GM18508 (cell line): ENCODE data around the gene SLC24A3.

Experiments used
- ATAC-seq: cut with Tn5 transposase; IDR thresholded peaks from one replicate; pipeline ENCODE4 v1.9.1; 2021; ENCODE audit warnings: moderate number of reproducible peaks; ENCODE audit not compliant: insufficient read depth, unreplicated experiment

Gene SLC24A3

DNA sequence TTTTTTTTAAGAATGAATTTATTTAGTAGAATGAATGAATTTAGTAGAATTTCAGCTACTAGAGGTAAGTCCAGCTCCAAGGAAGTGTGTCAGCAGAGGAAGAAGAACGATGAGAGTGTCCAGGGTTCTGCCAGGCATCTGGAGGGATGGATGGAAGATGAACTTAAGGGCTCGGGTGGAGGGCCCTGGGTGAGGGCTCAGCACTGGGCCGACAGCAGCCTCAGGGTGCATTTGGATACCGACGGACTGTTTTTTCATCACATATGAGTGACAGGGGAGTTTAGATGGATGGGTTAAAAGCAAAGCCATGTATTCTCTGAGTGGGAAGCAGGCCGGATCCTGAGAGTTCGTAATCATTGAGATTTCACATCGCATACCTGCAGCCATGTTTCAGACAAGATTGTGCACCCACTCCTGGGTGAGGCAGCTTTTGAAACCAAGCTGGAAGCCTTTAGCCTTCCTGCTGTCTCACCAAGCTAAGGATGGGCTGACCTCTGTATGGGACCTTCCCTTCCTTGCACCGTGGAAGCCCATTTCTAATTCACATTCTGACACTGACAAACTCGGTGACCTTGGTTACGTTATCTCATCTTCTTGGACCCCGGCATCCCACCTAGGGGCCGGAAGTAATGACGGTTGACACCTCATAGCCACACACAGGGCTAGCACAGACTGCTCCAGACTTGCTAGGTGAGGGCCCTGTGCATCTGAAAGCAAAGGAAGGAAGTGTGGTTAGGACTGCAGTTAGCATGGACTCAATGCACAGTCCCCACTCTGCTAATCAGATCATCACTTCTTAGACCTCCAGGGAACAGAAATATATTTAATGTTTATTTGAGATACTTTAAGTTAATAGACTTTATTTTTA lies 228.5 kb downstream of the SLC24A3 start:
- no peak for ATAC-seq

DNA sequence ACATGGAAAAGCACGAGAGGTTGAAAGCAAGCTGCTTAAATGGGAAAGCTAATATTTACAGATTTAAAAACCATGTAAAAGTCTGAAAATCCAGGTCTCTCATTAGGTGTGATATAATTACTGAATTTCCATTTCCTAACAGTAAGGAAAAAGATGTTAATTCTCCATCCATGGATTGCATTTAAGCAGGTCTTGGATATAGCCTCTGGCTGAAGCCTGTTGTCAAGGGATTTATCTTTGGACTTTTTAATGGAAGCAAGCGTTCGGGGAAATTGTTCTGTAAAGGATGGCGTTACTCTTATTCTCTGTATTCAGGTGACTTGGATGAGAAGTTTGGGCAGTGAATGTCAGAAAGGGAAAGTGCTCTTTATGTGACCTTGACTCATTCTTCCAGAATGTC lies 233.8 kb downstream of the SLC24A3 start:
- ATAC-seq = no peak

DNA sequence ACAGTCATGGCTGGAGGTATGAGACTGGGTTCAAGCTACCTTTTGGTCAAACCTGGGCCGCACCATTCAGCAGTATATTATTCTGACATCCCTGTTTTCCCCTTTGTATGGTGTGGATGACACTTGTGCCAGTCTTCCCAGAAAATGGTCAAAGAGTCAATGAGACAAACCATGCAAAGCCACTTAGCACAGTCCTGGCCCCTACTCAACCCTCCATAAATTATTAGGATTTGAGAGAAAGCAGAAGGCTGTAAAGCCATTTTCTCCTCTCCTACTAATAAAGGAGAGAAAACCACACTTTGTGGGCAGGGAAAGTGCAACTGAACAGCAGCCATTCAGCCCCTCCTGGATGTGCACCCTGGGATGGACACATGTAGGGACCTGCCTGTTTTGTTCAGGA lies 236.2 kb downstream of the SLC24A3 start:
- no peak for ATAC-seq

DNA sequence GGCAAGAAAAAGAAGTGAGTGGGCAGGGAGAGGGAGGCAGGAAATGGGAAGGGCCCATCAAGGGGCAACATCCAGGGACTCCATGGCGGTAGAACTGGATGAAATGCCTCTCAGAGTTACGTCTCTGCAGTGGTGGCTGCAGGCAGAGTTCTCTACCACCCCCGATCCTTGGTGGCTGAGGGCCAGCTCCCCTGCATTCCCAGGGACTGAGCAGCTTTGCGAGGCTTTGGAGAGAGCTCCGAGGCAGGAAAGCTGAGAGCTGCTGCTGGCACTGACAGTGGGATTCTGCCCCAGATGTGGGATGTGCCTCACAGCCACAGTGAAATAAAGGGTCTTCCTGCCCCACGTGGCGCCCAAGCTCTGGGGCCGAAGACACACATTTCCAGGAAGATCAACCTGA lies 236.6 kb downstream of the SLC24A3 start:
- no peak for ATAC-seq

DNA sequence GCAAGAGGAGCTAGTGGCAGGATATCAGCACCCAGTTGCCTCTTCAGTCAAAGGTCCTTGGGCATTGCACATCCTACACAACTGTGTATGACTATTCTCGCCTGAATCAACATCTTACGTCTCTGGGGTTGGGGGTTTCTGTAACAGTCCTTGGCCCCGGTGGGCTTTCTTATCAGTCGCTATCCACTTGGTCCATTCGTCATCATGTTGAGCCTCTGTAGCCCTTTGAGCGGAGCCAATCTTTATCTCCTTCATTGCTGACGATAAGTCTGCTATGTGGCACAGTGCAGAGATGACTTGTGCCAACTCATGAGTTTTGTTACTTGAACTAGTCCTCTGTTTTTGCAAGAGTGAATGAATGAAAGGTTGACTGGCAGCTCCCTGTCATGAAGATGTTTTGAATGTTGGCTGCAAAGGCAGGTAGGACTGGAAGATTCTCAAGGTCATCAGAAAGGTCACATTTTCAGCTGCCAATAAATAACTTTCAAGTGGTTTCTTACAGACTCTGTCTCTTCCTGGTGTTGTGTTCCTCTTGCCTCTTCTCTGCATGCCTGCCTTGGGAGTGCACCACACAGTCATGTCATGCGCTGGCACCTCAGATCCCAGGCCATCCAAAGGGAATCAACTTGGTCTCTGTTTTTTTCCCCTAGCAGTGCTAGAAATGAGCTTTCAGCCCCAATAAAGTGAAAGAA lies 238.9 kb downstream of the SLC24A3 start:
- no peak for ATAC-seq

DNA sequence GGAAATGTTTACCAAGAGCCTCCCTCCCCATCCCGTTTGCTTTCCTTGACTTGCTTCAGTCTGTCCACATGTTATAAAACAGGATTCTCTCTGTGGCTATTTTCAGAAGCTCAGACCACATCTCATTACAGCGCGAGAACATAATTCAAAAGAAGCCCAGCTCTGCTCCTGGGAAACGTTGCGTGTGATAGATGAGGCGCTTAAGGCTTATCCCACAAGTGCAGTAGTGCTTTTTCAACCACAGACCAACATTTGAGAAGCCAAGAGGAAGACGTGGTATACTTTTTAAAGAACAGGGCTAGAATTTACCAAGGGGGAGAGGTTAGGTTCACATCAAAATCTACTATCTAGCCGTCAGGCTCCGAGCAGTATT lies 239.5 kb downstream of the SLC24A3 start:
- ATAC-seq = no peak

DNA sequence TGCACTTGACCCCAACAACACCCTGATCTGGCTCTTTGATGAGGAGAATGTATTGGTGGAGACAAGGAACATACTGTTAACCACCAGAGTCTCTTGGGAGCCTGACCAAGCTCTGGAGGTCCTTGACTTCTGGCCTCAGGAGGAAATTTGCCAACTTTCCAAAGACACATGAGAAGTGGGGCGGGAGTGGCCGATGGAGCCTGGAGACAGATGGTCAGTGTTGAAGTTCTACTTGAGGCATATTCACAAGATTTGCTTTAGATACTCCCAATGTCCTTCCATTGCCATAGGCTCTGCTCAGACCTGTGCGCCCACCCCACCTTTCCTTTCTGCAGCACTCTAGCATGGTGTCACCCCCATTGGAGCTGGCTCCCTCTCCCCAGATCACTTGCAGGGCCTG lies 241.0 kb downstream of the SLC24A3 start:
- ATAC-seq = no peak

DNA sequence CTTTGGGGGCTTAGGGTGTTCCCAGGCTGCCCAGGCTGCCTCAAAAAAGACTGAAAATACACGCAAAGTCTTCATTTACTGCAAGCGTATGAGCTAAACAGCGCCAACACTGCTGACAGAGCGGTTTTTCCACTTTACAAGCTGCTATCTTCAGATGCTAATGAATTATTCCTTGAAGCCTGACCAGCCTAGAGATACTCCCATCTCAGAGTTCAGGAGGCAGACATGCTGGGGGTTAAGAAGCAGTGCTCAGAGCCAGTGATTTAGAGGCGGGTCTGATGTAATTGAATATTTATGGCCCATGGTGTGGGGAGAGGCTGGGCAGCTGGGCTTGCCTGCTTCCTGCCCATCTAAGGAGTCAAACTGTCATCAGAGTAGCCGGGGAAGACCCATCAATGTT lies 241.4 kb downstream of the SLC24A3 start:
- ATAC-seq = no peak

DNA sequence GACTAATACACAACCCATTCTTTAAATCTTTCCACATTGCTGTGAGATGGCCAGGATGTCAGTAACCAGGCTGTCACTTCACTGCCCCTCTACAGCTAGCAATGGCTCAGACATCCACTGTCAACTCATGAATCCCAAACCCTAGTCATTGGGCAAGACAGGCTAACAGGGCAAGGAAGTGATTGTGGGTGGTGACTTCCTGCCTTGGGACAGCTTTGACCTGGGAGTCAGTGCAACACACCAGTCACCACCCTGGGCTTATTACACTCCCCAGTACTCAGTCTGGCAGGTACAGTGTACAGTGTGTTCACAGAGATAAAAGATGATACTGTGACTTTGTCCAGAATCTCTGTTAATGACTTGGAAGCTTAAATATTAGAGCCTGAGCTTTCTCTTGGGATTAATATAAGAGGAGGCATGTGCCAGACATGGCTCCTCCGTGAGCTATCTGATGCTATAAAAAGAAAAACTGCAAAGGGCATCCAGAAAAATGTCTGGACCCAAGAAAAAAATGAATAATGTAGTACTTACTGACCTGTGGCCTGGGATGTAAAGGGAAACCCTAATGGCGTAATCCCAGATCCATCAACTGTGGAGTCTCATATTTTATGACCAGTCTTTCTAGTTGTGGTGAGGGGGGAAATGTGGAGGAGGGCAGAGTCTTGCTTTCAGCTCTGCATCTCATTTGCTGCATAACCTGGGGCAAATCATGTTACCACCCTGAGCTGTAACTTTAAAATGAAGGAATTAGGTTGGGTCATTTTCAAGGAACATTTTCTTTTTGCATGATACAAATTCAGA lies 244.4 kb downstream of the SLC24A3 start:
- no peak for ATAC-seq

DNA sequence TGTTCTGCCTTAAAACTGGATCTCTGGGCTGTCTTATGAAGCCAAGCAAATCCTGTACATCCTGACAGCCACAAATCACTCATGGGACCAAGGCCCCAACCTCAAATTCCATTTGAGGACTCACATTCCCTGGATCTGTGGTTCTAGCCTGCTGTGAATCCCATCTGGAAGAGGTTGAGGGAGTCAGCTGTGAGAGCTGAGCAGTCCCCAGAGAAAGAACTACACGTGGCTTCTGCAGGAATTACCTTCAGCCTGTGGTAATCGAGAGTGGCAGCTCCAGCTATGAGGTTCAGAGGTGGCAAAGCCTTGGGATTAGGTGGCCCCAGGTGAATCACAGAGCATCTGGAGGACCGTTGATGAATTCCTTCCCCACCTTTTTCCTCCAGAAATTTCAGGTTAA lies 245.2 kb downstream of the SLC24A3 start:
- ATAC-seq = no peak

DNA sequence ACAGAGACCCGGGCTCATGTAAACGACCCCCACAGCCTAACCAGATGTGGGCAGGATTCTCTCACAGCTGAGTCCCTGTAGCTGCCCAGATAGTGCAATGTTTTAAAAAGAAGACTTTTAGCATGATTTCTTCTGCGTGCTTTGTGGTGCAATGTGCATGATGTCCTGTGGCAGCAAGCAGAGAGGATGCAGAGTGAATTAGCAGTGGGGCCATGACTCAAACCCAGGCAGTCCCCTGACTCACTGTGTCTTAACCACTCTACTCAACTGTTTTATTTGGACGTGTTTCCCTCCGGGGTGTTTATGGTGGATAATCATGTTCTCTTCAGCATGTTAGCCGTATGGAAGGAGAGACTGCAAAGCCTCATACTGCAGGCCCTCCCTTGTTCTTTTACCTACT lies 247.9 kb downstream of the SLC24A3 start:
- no peak for ATAC-seq

DNA sequence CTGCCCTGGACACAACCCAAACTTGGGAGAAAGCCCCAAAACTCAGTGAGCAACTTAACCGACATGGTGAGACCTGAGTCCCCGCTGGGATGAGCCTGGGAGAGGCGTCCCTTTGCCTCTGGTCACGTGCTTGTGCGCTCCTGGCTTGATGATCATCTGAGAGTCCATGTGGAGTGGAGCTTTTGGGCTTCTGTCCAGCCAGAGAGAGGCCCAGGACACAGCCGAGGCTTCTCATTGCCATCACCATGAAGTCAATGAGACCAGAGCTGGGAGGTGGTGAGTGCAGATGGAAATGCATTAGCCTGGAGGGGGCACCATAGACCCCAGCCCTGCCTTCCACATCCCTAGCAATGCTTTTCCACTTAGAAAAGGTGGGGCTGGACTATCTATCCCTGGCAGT lies 250.0 kb downstream of the SLC24A3 start:
- ATAC-seq = no peak

DNA sequence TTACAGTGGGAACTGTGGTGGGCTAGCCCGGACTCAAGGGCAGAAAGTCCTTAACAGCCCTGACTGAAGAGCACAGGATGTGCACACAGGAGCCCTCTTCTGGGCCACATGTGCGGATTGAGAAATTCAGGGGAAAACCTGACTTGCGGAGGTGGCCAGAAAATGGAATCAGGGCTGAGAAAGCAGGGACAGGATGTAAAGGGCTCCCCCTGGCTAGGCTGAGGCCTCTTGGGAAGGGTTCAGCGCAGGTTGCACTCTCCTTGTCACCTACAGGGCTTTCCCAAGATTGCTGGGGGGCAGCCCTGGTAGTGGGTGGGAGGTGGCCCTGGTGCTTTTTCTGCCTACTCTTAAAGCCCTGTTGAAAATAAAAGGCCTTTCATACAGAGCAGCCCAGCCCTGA lies 251.2 kb downstream of the SLC24A3 start:
- ATAC-seq = no peak

DNA sequence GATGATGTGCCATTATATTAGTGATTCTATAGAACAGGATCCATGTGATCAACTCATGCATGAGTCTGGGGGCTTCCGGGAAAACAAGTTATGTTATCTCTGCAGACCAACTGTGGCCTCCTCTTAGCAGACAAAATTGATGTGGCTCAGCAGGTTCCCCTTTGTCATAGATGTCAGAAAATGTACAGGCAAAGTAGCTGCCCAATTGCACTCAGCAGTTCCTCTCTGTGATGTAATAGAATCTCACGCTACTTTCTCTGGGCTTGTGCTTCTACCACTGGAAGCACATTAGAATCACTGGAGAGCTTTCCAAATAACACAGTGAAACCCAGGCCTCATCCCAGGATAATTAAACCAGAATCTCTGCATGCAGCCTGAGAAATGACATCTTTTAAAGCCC lies 253.1 kb downstream of the SLC24A3 start:
- ATAC-seq = no peak

DNA sequence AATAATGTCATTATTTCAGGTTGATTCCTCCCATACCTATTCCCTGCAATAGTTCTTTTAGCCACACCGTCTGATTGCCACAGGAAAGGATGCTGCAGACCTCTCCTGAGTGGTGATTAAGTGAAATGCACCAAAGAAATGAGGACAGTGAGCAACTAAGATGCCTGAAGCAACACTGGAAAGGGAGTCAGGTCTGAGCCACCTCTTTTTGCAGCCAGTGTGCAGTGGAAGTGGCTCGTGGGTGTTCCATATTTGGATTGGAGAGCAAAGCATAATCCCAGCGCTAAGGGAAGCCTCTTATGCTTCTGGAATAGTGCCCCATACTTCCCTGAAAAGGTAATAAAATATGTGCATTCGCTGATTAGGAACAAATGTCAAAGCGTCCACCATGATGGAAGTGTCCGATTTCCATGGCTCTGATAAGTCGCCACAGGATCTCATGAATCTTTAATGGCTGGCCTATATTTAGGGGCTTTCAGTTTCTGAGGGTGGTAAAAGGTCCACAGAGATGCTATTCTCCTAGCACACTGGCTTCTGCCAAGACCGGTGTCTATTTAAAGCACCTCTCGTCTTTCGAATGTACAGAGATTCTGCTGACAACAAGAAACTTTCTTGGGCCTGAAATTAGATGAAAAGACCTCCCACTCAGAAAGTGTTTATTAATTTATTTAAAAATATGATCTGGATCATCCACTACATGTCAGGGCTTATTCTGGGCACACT lies 253.9 kb downstream of the SLC24A3 start:
- no peak for ATAC-seq

DNA sequence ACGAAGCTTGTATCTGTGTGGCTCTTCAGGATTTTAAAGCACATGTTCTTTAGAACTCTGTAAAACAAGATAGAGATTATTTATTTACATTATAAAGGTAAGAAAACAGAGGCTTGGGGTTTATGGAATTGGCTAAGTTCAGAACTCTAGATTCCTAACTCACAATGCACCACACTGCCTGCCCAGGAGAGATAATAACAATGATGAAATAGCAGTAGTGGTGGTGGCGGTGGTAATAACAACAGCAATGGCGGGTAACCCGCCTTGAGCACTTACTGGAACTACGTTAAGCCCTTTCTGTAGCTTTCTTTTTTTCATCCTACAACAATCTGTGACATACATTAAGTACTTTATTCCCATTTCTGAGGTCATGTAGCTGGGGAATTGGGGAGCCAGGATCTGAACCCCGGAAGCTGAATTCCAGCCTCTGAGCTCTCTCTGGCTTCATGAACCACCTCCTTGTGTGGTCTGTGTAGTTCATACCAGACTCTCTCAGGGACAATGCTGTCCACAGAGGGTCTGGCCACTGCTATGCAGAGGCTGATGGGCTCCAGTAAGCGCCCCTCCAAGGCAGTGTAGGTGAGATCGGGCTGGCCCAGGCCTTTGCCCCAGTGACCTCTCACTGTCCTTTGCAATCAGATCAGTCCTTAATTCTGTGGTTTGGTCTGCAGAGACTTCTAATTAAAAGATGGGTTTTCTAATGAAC lies 260.9 kb downstream of the SLC24A3 start:
- no peak for ATAC-seq

DNA sequence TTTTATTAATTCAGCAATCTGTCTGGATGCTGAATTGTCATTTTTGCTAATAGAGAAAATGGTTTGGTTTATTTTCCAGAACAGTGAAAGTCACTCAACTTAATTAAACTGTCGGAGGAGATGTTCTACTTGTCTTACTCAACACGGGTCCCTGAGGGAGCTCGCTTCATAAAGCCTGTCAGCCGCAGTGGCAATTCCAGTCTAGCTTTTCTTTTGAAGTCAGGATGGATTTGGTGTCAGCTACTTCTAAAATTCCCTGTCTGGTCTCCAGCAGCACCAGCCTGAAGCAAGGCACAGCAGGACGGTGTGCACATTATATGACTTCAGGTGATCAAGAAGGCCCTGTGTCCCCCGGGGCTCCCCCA lies 261.5 kb downstream of the SLC24A3 start:
- no peak for ATAC-seq

DNA sequence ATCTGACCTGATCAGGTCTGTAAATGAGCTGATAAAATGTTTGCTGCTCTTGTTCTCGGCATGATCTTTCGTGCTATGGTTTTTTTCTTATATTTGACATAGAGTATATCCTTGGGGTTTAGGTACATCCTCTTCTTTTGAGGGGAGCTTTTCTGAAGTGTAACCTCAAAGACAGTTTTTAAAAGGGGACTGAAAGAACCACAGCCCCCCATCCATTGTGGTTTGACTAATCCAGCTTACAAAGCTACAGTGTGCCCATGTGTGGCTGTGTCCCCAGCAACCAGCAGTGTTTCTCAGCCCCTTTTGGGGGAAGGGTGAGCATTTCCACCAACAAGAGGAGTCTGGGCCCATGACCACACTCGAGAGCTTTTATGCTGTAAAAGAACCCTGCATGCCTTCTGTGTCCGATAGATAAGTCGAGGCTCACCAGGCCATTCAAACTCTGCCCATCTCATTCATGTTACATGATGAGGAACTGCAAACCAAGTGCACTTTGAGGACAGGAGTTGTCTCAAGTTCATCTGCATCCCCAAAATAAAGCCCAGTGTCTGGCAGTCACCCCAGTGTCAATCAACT lies 266.0 kb downstream of the SLC24A3 start:
- no peak for ATAC-seq

DNA sequence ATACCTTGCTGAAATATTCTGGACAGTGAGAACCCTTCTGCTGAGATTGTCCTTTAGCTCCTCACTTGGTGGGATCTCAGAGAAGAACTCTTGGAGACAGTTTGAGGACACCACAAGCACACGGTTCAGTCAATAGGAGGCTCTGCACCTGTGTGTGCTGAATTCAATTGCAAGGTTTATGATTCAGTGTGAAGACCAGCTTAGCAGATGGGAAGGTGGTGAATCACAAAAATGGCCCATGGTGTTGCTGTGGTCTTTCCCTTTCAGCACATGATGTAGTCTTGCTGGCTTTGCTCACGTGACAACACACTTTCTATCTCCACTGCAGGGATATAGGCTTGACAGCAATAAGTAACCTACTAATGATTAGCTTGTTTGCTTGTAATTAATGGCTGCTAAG lies 270.3 kb downstream of the SLC24A3 start:
- no peak for ATAC-seq

DNA sequence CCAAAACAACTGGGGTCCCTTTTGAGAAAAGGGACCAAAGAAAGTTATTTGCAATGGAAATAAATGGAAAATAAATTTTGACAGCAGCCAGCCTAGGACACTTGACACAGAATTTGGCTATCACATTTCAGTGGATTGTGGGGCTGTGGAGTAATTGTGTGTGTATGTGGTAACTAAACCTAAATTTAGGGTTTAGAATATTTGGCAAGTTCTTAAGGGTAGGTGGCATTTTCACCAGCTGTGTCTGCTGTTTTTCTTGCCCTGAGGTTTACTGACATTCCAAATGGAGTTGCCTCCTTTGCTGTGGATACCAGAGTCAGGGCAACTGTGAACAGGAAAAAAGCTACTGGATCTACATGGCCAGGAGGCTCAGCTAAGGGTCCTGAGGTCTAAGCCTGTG lies 270.9 kb downstream of the SLC24A3 start:
- no peak for ATAC-seq
